ENCODE data around the gene ALDOC.
A peak's percentile ranks its signal among the peaks of the same experiment; 100 is the strongest.
"Not testable (repeated sequence)": the region's sequence is repeated elsewhere in the genome, so short reads cannot be mapped to it uniquely, and the experiment has no call there.

The ALDOC gene

GRCh38 chr17:28576758-28577465 is at the start of gene ALDOC:
TSS of gene ALDOC (minus strand) at chr17:28576895. CDS start at chr17:28575532, 1,363 bp downstream.
- DNase-seq (ENCODE audit: low spot score), result peak; percentile 87

GRCh38 chr17:28624148-28624547 is 47.5 kb upstream of the ALDOC start:
- DNase-seq (ENCODE audit: low spot score), result no peak

GRCh38 chr17:28623696-28624095 is 47.0 kb upstream of the ALDOC start:
- DNase-seq (ENCODE audit: low spot score), result no peak

DNA sequence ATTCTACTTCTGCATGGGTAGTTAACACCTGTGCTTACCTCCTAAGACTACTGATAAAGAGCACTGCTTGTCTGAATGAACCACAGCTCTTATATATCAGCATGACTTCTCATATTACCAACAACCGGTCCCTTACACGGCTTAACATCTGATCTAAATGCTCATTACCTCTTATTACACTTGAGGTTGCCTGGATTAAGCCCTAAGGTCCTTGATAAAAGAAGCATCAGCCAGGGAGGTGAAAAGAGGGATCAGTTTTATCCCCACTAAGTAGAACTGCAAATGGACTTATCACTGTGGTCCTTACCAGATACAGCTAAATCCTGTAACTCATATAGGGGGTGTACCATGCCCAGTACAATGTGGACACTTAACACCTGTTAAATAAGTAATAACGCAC is 45.5 kb upstream of the ALDOC start:
- DNase-seq (ENCODE audit: low spot score), result peak; percentile 61

GRCh38 chr17:28620010-28620409 is 43.3 kb upstream of the ALDOC start:
- no peak for DNase-seq (ENCODE audit: low spot score)

DNA sequence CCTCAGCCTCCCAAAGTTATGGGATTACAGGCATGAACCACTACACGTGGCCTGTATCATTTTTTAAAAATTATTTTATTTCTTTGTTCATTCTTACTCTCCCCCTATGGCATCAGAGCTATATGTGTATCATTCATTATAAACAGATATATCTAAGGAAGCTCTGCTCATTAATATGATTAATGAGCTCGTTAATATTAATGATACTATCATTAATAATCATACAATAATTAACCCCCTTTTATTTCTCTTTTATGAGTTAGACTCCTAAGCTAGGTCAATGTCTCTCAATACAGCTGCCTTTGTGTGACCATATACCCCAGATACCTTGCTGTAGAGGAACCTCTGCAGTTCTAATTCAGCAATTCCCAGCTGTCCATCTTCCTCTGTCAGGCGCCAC is 41.8 kb upstream of the ALDOC start:
- DNase-seq (ENCODE audit: low spot score), result no peak

DNA sequence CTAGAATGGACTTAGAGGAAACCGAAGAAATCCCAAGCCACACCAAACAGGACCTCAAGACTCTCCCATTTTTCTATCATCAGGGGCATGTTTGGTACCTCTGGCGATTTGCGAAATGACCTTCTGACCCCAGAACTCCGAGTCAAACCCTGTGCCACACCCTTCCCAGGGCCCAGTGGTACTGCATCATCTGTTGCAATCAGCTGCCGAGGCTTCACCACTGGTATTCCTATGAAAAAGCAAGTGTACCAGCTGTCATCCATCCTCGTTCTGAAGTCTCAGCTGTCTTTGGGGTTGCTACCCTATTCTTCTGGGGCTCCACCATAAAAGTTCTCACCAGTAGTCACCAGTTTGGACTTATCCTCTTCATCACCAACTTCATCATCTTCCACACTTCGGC is 39.6 kb upstream of the ALDOC start:
- DNase-seq (ENCODE audit: low spot score), result no peak

DNA sequence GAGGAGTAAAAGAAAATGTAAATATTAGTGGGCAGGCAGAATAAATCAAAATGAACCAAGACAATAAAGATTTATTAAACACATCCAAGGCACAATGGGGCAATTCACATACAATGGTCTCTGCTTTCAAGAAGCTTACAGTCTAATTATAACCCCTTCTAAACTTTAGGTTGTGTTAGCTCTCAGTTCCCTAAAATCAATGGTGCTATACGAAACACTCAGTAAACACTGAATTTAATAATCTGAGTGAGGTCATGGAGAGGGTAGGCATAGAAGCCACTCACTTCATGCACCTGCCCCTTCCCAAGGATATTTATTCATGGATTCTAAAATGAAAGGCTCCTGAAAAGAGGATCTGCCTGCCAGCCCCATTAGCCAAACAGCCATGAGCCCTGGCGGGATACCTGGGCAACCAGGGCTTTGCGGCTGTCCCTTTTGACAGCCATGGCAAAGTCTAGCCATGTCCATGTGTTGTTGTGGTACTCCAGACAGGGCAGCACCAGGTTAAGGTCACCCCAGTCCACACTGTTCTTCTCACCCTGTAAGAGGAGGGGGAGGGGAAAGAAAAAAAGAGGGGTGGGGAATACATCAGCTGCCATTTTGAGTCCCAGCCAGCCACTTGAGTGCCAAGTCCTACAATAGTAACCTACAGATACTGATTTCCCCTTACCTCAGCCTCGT is 38.7 kb upstream of the ALDOC start:
- no peak for DNase-seq (ENCODE audit: low spot score)

- peak; percentile 39 for DNase-seq (ENCODE audit: low spot score)
Measured at GRCh38 chr17:28613931-28614381, 37.3 kb upstream of the ALDOC start, which contains the start of gene RSKR. TSS of gene RSKR (minus strand) at chr17:28614185. CDS start at chr17:28614161, 24 bp downstream.

- DNase-seq (ENCODE audit: low spot score), result peak; percentile 78
Measured at GRCh38 chr17:28612936-28613872, 36.5 kb upstream of the ALDOC start.

DNA sequence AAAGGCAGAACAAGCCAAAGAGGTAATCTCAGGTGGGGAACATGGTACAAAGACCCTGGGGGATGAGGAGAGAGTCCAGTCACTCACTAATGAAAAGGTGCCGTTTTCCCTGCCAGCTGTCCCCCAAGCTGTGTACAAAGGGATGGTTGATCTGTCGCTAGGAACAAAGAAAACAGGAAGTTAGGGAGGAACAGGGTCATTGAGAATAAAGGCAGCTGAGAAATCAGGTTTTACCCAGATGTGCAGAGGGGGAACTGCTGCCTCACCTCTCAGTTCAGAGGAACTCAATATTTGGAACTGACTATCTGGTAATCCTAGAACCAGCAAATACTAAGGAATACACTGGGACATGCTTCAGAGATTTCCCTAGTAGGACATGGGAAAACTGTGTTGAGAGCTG is 35.8 kb upstream of the ALDOC start:
- DNase-seq (ENCODE audit: low spot score), result no peak

GRCh38 chr17:28610376-28610775 is 33.7 kb upstream of the ALDOC start:
- DNase-seq (ENCODE audit: low spot score), result no peak

- not testable (repeated sequence) for DNase-seq (ENCODE audit: low spot score)
Measured at GRCh38 chr17:28604031-28604430, 27.3 kb upstream of the ALDOC start.

- no peak for DNase-seq (ENCODE audit: low spot score)
Measured at GRCh38 chr17:28599311-28600184, 22.9 kb upstream of the ALDOC start.

DNA sequence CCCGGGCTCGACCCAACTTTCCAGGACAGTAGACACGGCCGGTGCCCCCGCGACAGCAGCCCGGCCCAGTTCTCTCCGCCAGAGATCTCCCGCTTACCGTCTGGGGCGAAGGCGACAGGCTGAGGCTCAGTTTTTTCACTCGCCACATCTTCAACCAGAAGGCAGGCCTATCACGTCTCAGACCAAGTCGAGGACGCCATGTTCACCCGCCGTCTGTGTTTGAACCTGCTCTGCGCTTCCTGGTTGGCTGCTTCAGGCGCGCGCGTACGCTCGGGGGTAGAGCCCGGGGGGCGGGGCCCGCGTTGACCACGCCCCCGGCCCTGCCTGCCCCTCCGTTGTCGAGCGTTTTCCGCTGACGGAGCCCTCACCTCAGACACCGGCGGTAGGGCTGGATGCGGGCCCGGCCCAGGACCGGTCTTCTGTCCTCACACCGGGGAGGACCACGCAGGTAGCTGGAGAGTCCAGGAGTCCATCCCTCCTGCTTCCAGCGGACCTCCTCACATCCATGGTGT is 22.2 kb upstream of the ALDOC start, which contains the start of gene SPAG5:
TSS of gene SPAG5 (minus strand) at position 227 of the 512 bp plus-strand sequence. CDS start at position 148, 79 bp downstream.
- peak; percentile 100 for DNase-seq (ENCODE audit: low spot score)

DNA sequence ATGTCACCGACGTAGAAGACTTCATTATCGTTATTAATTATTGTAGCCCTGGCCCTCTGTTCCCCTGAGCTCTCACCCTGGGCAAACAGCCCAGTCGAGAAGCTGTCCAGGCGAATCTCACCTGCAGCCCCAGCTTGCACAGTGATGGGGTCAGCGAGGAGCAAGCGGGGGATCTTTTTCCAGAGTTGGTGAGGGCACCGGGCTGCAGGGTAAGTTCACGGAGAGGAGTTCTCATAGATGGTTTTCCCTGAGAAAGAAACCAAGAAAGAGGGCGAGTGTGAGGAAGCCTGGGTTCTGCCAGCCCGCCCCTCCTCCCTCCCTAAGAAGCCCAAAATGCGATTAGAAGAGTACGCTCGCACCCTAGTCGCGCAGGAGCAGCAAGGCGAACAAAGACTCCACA is 21.7 kb upstream of the ALDOC start:
- no peak for DNase-seq (ENCODE audit: low spot score)

GRCh38 chr17:28597606-28598383 is 21.1 kb upstream of the ALDOC start:
- no peak for DNase-seq (ENCODE audit: low spot score)

DNA sequence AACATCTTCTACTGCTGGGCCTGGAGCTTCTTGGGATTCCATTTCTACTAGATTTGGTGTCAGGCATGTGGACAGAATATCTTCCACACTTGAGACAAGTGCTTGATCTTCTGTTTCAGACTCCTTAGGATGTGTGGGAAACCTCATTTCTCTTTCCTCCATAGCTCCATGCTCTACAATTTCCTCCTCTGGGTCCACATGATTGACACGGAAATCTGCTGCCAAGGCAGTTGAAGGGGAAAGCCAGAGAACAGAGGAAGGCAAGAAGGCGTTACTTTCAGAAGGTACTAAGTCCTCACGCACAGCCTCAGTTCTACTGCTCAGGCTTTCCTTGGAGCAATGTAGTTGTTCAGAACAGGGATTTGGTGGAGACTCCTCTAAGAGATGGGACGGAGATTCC is 15.6 kb upstream of the ALDOC start:
- DNase-seq (ENCODE audit: low spot score), result no peak

DNA sequence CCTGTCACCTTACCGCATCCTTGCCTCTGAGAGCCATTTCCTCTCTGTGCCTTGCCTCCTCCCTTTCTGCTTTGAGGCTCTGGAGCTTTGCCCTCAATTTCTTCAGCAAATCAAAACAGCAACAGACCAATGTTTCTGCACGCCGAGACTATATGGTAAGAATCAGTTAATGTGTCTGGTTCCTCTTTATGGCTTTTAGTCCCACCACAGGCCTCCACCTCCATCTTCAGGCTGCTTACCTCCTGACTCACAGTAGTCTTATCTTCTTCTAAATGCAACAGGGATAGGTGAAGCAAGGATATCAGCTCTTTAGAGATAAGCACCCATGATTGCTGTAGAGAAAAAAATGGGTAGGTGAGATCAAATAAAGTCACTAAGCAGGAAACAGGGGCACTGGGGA is 9.2 kb upstream of the ALDOC start:
- no peak for DNase-seq (ENCODE audit: low spot score)

DNA sequence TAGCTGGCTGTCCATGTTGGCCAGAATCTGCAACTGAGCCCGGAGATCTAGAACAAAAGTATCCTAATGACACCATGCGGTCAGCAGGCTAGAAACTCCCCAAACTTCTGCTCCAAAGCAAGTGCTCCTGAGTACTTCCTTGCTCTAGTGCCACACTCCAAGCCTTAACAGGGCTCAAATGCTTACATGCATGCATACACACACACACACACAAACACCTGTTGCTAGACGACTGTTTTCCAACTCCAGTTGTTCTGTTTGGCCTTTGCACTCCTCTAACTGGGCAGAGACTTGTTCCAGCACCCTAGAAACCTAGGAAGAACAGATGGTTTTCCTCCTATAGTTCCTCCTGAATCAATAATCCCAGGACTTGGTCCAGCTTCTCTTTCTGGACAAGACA is 7.7 kb upstream of the ALDOC start:
- DNase-seq (ENCODE audit: low spot score), result peak; percentile 8

Measured in D341Med (cell line).